GM12864 (cell line): ENCODE measurements around the gene SPATA19.

Experiments
- DNase-seq: peaks from one replicate; pipeline ENCODE4 v3.0.0-alpha.2; 2011; ENCODE audit warnings: low read depth
- H3K4me3 ChIP-seq: 2 replicates; pipeline ENCODE4 v1.5.1; 2011; ENCODE audit warnings: mild to moderate bottlenecking, low read depth, low read length, control low read depth
- TF ChIP-seq, protein P1 (sequence below): IDR thresholded peaks from 2 replicates; pipeline ENCODE4 v1.5.1; 2011; ENCODE audit warnings: low read depth, mild to moderate bottlenecking, moderate library complexity, low read length, control low read depth, inconsistent platforms; ENCODE audit errors: missing control alignments

Gene SPATA19

DNA sequence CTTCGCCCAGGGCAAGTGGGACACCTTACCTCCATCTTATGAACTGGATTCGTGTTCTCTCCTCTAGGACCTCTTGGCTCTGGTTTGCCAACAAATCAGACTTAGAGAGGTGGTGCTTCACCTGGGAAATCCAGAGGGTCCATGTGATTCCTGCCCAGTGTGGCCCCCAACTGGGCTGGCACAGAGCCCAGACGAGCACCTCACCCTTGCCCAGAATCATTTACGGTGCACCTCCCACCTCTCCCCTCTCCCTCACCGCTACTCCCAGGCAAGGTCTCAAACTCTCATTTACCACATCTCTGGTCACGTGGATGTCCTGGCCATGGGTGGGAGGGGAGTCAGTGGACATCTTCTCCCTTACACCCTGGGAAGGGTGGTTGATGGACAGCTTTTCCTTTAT is 1.1 kb downstream of the SPATA19 start:
- TF ChIP-seq, protein P1, sequence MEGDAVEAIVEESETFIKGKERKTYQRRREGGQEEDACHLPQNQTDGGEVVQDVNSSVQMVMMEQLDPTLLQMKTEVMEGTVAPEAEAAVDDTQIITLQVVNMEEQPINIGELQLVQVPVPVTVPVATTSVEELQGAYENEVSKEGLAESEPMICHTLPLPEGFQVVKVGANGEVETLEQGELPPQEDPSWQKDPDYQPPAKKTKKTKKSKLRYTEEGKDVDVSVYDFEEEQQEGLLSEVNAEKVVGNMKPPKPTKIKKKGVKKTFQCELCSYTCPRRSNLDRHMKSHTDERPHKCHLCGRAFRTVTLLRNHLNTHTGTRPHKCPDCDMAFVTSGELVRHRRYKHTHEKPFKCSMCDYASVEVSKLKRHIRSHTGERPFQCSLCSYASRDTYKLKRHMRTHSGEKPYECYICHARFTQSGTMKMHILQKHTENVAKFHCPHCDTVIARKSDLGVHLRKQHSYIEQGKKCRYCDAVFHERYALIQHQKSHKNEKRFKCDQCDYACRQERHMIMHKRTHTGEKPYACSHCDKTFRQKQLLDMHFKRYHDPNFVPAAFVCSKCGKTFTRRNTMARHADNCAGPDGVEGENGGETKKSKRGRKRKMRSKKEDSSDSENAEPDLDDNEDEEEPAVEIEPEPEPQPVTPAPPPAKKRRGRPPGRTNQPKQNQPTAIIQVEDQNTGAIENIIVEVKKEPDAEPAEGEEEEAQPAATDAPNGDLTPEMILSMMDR, result no peak
- no peak for DNase-seq
- H3K4me3 ChIP-seq, result no peak overlapping the region

DNA sequence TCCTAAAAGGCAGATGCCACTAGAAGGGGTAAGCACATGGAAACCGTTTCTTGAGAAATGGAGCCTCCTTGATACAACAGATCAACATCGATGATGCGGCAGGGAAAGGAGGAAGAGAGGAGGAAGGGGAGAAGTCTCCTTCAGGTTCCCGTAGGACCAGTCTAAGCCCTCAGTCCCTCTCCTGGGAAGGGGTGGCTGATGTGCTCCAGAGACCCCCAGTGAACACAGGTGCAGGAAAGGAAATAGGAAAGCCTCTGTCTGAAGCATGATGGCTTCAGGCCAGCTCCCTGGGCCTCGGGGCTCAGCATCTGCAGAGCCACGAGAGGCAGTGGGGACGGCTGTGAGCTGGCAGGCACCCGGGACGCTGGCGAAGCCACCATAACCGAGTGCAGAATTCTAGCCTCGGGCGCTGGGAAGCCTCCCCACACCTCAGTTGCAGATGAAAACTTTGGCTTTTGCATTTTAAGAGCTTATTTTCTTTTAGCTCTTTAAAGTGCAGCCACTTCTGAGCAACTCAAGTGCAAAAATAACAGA is 1.8 kb downstream of the SPATA19 start:
- no peak for DNase-seq
- TF ChIP-seq, protein P1, result no peak
- no peak overlapping the region for H3K4me3 ChIP-seq

DNA sequence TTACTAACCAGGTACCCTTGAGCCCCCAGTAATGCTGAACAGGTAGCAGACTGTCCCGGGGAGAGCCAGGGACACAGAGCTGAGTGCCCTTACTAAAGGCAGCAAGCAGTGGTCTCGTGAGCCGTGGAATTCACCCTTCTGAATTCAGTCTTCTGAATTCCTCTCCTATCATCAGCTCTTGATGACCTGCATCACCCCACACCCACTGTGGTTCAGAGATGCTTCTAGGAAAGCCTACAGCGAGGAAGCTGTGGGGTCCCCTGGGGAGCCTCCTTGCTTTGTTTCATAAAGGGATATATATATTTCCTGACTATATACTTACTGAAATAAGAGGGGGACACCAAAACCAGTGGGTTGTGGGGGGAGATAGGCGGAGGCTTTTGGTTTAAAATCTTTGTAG is 2.6 kb downstream of the SPATA19 start:
- H3K4me3 ChIP-seq, result no peak overlapping the region
- DNase-seq, result no peak
- TF ChIP-seq, protein P1, result no peak

DNA sequence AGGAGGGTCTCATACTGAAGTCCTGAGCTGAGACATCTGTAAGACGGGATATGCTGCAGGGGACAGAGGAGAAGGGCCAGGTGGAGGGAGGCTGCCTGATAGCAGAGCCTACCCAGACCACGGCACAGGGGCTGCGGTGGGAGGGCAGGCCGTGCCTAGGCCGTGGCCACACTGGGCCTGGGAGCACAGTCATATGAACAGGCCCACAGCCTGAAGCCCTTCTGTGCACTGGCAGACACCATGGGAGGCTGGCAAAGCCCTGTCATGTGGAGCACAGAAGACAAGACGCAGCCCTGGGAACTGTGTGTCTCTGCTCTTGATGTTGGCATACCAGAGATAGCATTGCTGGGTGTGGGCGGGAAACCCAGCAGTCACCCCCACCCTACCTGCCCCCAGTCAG is 3.3 kb downstream of the SPATA19 start:
- DNase-seq, result no peak
- TF ChIP-seq, protein P1, result no peak
- H3K4me3 ChIP-seq, result no peak overlapping the region

GRCh38 chr11:133841279-133842043 is 3.9 kb downstream of the SPATA19 start:
- DNase-seq, result no peak
- TF ChIP-seq, protein P1, result no peak
- H3K4me3 ChIP-seq, result no peak overlapping the region

DNA sequence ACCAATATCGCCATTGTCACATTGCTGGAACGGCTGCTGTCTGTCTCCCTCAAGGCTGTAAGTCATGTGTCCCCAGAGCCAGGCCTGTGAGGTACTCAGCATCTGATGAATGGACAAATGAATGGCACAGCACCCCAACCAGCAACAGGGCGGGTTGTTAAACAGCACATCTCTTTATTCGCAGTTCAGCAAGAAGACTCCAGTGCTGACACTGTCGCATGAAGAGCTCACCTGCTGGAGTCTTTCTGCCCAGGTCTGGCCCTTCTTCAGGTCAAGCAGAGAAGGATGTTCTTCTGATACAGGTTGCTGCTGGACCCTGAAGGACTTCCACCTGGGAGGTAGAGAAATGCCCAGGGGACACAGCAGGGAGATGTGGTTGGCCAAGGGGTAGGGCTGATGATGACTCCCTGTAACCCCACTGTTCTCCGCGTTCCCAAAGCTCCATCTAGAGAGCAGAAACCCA is 4.8 kb downstream of the SPATA19 start:
- H3K4me3 ChIP-seq, result no peak overlapping the region
- TF ChIP-seq, protein P1, result no peak
- DNase-seq, result no peak
